Measurements from ENCODE around the gene KXD1.

DNA sequence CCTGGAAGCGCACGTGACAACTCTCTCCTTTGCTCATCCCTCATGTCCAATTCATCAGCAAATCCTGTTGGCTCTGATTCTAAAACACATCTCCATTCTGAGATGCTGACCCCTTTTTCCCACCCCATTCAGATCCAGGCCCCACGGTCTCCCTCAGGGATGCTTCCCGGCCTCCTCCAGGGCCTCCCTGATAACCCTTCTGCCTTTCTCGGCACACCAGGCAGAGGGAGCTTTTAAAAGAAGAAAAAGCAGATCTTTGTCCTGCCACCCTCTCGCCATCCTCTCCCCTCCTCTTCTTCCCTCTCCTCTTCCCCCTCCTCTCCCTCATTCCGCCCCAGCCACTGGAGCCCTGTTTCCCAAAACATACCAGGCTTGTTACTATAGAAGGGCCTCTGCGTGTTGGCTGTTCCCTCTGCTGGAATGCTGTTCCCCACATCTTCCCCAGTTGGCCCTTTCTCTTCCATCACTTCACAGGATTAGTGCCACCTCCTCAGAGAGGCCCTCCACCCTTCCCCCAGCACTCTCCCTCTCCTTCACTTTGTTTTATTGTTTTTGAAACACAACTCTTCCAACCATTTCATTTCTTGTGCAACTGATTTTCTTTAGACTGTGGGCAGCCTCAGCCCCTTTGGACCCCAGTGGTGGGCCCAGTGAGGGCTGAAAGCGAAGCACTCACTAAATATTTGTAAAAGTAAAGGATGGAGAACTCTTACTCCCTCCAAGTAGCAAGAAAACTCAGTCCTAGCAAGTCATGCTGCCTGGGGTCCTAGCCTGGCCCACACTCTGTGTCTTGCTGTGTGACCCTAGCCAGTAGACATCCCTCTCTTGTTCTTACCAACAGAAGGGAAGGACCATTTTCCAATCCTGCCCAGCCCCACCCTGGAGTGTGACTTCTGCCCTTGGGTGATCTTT is 51.4 kb downstream of the KXD1 start:
- TF ChIP-seq RAD21 (conservative IDR thresholded peaks at IDR 0.05 in 1 of 2, IDR thresholded peaks at IDR 0.05 in 1 of 2) (no peak), RFX5 (IDR thresholded peaks at IDR 0.05) (no peak)
- TF ChIP-seq, protein P1, sequence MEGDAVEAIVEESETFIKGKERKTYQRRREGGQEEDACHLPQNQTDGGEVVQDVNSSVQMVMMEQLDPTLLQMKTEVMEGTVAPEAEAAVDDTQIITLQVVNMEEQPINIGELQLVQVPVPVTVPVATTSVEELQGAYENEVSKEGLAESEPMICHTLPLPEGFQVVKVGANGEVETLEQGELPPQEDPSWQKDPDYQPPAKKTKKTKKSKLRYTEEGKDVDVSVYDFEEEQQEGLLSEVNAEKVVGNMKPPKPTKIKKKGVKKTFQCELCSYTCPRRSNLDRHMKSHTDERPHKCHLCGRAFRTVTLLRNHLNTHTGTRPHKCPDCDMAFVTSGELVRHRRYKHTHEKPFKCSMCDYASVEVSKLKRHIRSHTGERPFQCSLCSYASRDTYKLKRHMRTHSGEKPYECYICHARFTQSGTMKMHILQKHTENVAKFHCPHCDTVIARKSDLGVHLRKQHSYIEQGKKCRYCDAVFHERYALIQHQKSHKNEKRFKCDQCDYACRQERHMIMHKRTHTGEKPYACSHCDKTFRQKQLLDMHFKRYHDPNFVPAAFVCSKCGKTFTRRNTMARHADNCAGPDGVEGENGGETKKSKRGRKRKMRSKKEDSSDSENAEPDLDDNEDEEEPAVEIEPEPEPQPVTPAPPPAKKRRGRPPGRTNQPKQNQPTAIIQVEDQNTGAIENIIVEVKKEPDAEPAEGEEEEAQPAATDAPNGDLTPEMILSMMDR (IDR thresholded peaks at IDR 0.05): no peak
